ENCODE measurements around the gene SIDT2.

DNA sequence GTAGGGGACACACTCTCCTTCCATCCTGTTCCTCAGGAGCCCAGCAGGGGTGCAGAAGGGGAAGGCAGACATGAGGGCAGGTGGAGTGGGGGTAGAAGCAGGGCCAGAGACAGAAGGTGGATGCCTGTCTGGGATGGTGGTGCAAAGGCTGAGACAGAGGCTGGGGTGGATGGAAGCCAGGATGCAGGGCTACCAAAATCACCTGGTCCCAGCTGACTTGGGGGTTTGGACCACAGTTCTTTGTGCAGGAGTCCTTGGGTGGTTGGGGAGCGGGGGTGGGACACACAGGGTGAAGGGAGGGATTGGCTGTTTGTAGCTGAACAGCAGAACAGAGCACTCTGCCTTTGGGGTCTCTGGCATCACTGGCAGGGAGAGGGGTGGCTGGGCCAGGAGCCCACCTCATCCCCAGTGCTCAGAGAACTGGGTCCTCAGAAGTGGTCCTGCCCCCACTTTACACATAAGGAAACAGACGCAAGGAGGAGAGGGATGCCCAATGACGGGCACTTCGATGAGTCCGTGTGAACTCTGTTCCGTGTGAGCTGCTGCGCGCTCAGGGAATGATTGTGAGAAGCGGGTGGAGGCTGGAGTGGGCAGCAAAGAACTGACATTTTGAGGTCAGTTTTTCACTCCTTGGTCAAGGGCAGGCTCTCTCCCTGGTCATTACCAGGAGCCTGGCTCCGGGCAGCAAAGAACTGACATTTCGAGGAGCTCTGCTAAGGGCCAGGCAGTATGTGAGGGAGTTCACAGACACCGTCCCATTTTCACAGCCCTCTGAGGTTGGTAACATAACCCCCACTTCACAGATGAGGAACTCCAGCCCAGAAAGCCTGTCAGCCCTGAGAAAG lies 22.5 kb downstream of the SIDT2 start:
- TF ChIP-seq RAD21 (IDR thresholded peaks at IDR 0.05 in 1 of 2, conservative IDR thresholded peaks at IDR 0.05 in 1 of 2; ENCODE audit: low read depth in 2 of 2, low read length in 2 of 2) (no peak), SP1 (IDR thresholded peaks at IDR 0.05; ENCODE audit: low read depth, low read length) (no peak), GTF2F1 (IDR thresholded peaks at IDR 0.05; ENCODE audit: borderline replicate concordance, low read depth, low read length) (no peak), EZH2 (IDR thresholded peaks at IDR 0.05; ENCODE audit: low read depth, low read length, severe bottlenecking) (no peak), POLR2A (IDR thresholded peaks at IDR 0.05; ENCODE audit: control extremely low read depth in 1 of 2, low read depth in 2 of 2, low read length in 2 of 2) (peak; percentile 57 to 69), ZNF274 (IDR thresholded peaks at IDR 0.05; ENCODE audit: borderline replicate concordance, extremely low read depth, low read length) (no peak), CHD2 (IDR thresholded peaks at IDR 0.05; ENCODE audit: low read length) (no peak), FOSL1 (IDR thresholded peaks at IDR 0.05; ENCODE audit: insufficient read depth, low read depth, low read length) (no peak), YY1 (IDR thresholded peaks at IDR 0.05; ENCODE audit: low read depth, low read length) (no peak), SIRT6 (IDR thresholded peaks at IDR 0.05; ENCODE audit: low read length) (no peak), SRF (IDR thresholded peaks at IDR 0.05; ENCODE audit: low read depth, low read length) (no peak)
- TF ChIP-seq, protein P1, sequence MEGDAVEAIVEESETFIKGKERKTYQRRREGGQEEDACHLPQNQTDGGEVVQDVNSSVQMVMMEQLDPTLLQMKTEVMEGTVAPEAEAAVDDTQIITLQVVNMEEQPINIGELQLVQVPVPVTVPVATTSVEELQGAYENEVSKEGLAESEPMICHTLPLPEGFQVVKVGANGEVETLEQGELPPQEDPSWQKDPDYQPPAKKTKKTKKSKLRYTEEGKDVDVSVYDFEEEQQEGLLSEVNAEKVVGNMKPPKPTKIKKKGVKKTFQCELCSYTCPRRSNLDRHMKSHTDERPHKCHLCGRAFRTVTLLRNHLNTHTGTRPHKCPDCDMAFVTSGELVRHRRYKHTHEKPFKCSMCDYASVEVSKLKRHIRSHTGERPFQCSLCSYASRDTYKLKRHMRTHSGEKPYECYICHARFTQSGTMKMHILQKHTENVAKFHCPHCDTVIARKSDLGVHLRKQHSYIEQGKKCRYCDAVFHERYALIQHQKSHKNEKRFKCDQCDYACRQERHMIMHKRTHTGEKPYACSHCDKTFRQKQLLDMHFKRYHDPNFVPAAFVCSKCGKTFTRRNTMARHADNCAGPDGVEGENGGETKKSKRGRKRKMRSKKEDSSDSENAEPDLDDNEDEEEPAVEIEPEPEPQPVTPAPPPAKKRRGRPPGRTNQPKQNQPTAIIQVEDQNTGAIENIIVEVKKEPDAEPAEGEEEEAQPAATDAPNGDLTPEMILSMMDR (IDR thresholded peaks at IDR 0.05; ENCODE audit: control extremely low read depth in 1 of 3, insufficient read depth in 1 of 3, low read depth in 1 of 3, low read length in 3 of 3): no peak
- TF ChIP-seq, protein P2, sequence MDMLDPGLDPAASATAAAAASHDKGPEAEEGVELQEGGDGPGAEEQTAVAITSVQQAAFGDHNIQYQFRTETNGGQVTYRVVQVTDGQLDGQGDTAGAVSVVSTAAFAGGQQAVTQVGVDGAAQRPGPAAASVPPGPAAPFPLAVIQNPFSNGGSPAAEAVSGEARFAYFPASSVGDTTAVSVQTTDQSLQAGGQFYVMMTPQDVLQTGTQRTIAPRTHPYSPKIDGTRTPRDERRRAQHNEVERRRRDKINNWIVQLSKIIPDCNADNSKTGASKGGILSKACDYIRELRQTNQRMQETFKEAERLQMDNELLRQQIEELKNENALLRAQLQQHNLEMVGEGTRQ (IDR thresholded peaks at IDR 0.05; ENCODE audit: low read length): no peak
- TF ChIP-seq, protein P3, sequence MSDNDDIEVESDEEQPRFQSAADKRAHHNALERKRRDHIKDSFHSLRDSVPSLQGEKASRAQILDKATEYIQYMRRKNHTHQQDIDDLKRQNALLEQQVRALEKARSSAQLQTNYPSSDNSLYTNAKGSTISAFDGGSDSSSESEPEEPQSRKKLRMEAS (IDR thresholded peaks at IDR 0.05): no peak

All from H1 (cell line).